NCI-H2107 treated with DMSO at 0.1 percent for 48 hours (cell line): ENCODE results near the gene GINM1.

Source experiments
- DNase-seq: peaks from one replicate; lab custom pipeline; 2025; ENCODE audit not compliant: unreplicated experiment; lab: John Stamatoyannopoulos, UW

Gene GINM1

DNA sequence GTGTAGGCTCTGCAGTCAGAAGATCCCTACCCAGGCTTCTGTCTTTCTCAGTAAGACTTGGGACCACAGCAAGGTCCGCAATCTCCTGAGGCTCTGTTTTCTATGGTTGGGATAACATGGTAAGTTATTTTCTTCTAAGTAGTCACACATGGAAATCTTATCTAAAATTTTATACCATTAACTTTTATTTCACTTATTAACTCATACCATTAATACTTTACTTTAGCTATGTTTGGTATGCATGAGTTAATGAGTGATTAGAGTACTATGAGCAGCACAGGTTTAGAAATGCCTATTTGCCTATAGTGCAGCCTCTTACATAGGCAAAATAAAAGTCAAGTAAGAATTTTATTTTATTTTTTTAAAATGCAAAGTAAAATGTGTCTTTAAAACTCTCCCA, 27.2 kb downstream of the GINM1 start:
- no peak for DNase-seq

DNA sequence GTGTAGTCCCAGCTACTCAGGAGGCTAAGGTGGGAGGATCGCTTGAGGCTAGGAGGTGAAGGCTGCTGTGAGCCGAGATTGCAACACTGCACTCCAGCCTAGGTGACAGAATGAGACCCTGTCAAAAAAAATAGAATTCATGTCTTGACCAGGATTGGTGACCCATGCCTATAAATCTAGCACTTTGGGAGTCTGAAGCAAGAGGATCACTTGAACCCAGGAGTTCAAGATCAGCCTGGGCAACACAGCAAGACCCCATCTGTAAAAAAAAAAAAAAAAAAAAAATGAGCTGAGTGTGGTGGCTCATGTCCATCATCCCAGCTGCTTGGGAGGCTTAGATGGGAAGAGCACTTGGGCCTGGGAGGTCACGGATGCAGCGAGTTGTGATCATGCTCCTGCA, 34.3 kb downstream of the GINM1 start:
- DNase-seq = no peak

DNA sequence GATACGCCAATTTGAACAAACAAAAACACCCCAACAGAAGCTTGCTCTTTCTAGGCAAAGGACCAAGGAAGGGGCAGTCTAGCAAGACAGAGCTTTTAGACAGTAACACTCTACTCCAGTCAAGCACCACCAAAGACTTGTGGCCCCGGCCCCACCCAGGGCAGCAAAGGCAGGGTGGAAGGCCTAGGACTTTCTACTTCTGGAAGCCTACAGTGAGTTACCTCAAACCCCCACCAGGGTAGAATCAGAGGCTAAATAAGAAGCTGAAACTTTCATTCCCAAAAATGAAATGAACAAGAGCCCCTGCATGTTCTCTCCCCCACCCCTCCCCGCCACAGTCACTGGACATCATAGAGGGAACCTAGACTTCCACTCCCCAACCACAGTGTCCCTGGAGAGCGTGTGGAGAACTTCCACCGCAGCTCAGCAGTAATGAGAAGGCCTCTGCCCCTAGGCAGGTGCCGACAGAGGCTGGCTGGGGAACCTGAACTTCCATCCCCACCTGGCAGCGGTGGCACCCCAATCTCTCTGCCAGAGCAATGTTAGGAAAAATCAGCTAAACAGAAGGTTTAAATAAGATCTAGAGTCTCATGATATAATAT, 42.3 kb downstream of the GINM1 start:
- no peak for DNase-seq

DNA sequence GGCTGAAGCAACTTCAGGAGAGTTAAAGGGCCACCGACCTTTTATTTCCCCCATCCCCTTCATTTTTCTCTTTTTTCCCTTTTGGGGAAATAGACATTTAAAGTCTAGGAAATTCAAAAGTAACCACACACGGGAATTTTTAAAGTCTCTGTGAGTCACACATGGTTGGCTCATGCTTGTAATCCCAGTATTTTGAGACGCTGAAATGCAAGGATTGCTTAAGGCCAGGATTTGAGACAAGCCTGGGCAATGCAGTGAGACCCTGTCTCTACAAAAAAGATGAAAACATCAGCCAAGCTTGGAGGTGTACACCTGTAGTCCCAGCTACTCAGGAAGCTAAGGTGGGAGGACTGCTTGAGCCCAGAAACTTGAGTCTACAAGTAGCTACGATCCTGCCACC, 48.2 kb downstream of the GINM1 start:
- DNase-seq = no peak

DNA sequence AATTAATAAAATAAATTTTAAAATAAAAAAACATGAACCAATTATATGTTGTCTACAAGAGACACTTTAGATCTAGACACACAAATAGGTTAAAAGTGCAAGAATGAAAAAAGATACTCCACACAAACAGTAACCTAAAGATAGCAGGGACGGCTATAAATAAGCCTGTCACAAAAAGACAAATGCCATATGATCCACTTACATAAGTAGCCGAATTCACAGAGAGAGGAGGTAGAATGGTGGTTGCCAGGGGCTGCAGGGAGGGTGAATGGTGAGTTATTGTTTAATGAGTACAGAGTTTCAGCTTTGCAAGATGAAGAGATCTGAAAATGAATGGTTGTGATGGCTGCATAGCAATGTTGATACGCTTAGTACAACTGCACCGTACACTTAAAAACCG, 49.6 kb downstream of the GINM1 start:
- no peak for DNase-seq

DNA sequence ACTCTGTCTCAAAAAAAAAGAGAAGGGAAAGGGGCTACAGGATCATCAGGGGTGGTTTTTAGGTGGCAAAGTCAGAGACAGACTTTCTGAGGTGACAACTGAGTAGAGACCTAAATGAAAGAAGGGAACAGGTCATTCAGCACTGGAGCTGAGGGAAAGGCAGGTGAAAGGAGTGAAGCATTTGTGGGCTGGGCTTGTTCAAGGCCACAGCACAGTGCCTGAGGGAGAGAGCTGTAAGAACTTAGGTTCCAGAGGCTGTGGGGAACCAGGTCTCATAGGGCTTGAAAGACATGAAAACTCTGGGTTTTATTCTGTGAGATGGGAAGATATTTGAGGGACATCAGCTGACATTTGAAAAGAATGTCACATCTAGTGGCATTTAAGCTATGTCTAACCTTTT, 61.5 kb downstream of the GINM1 start:
- no peak for DNase-seq

DNA sequence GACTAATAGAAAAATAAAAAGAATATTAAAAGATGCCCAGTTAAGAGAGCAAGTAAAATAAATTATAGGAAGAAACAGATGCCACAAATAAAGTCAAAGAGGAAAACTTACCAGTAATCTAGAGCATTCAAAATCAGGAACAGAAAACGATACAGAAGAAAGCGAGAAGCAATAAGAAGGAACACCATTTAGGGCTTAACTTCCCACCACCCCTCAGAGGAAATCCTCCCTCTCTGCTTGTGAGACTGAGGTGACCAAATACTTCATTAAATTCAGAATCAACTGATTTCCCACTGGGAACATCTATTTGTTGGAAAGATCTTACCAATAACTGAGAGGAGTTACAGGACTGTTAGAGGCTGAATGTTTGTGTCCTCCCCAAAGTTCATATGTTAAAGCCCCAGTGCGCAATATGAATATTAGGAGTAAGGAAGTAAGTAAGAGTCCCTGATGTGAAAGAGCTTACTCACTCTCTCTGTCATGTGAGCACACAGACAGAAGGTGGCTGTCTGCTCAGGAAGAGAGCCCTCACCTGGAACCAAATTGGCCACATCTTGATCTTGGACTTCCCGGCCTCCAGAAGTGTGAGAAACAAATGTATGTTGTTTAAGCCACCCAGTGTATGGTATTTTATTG, 62.8 kb downstream of the GINM1 start:
- no peak for DNase-seq

DNA sequence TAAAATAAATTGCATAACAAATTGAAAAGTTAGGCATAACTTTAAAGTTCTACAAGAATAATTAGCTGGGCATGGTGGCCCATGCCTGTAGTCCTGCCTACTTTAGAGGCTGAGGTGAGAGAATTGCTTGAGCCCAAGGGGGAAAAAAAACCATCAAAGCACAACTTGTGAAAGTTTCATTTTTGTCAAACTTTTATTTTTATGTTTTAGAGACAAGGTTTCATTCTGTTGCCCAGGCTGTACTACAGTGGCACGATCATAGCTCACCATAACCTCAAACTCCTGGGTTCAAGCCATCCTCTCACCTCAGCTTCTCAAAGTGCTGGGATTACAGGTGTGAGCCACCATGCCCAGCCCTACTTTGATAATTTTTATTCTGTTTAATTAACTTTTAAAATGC, 68.1 kb downstream of the GINM1 start:
- DNase-seq = no peak

DNA sequence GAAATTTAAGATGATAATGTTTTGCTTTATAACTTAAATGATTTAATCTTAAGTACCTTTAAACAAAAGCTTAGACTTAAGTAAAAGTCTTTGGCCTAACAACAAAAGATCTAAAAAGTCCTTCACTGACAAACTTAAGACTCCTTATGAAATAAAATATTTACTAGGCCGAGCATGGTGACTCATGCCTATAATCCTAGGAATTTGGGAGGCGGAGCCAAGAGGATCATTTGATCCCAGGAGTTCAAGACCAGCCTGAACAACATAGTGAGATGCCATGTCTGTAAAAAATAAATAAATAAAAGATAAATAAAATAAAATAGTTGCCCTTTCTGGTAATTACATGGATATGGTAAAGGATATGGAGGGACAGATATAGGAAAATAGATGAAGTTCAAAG, 69.9 kb downstream of the GINM1 start:
- no peak for DNase-seq
